ENCODE data around the gene EHD4.

Gene EHD4

DNA sequence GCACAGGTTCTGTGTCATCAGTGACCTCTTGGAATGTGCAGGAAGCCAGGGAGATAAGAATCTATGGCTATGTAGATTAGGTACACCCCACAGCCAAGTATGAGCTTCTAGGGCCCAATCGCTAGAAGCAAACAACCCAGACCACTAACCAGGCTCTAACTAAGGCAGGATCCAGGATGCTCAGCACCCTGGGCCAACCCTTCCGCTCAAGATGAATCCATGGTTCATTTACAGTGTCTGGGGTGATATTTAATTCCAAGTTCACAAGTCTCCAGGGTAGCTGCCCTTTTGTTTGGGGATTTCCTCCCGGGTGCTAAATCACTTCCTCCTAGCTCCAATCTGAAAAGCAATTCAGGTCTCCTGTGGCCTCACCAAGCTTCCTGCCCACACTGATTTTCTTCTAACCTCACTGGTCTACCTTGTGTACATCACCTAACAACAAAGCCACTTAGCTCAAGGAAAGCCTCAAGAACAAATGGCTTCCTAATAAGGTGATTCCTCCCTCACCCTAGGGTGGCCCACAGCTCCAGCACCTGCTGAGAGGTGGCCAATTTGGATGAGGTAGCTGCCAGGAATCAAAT is 2.4 kb downstream of the EHD4 start:
- Histone ChIP-seq H3K27me3 (ENCODE audit: low read depth, low read length) (peaks cover 12% of the 10 kb centered on the region), H3K9me3 (ENCODE audit: insufficient read depth, low read length) (no peaks in the 10 kb centered on the region), H3K4me2 (ENCODE audit: low read length) (peak overlapping the region; percentile 90), H4K20me1 (ENCODE audit: insufficient read depth, low read length) (no peaks in the 10 kb centered on the region), H3K4me1 (ENCODE audit: low read length) (peaks cover 52% of the 10 kb centered on the region), H3K9ac (ENCODE audit: low read length) (peak overlapping the region; percentile 90), H3K27ac (ENCODE audit: low read length) (peak overlapping the region; percentile 92), H3K4me3 (ENCODE audit: low read length) (peak overlapping the region; percentile 94), H2AFZ (ENCODE audit: low read depth, low read length) (no peak overlapping the region), H3K79me2 (ENCODE audit: low read length) (peaks cover 54% of the 10 kb centered on the region), H3K36me3 (replicated peaks; ENCODE audit: low read depth, low read length) (peaks cover 14% of the 10 kb centered on the region)
- TF ChIP-seq EZH2phosphoT487 (IDR thresholded peaks at IDR 0.05; ENCODE audit: low read depth) = no peak
- TF ChIP-seq, protein P1, sequence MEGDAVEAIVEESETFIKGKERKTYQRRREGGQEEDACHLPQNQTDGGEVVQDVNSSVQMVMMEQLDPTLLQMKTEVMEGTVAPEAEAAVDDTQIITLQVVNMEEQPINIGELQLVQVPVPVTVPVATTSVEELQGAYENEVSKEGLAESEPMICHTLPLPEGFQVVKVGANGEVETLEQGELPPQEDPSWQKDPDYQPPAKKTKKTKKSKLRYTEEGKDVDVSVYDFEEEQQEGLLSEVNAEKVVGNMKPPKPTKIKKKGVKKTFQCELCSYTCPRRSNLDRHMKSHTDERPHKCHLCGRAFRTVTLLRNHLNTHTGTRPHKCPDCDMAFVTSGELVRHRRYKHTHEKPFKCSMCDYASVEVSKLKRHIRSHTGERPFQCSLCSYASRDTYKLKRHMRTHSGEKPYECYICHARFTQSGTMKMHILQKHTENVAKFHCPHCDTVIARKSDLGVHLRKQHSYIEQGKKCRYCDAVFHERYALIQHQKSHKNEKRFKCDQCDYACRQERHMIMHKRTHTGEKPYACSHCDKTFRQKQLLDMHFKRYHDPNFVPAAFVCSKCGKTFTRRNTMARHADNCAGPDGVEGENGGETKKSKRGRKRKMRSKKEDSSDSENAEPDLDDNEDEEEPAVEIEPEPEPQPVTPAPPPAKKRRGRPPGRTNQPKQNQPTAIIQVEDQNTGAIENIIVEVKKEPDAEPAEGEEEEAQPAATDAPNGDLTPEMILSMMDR (IDR thresholded peaks at IDR 0.05; ENCODE audit: low read depth, low read length) = no peak

DNA sequence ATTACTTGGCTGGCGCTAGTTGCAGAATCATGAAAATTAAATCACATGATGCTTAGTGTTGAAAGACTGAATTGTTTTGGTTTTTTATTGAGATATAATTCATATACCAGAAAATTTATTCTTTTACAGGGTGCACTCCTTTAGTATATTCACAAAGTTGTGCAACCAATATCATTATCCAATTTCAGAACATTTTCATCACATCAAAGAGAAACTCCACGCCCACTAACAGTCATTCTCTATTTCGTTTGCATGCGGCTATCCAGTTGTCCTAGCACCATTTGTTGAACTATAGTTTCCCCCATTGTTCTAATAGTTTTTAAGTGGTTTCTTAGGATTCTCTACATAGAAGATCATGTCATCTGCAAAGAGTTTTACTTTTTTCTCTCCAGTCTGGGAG is 3.7 kb downstream of the EHD4 start:
- no peaks in the 10 kb centered on the region for H3K9me3 ChIP-seq (ENCODE audit: insufficient read depth, low read length)
- H3K27me3 ChIP-seq (ENCODE audit: low read depth, low read length) = no peaks in the 10 kb centered on the region
- 0 out of 2 replicates have a peak overlapping the region, but pooled peaks have one; percentile 19 for H3K4me3 ChIP-seq (ENCODE audit: low read length)
- H3K79me2 ChIP-seq (ENCODE audit: low read length) = peaks cover 56% of the 10 kb centered on the region
- H3K4me2 ChIP-seq (ENCODE audit: low read length) = peak overlapping the region; percentile 83
- H2AFZ ChIP-seq (ENCODE audit: low read depth, low read length) = no peak overlapping the region
- TF ChIP-seq, protein P1 (IDR thresholded peaks at IDR 0.05; ENCODE audit: low read depth, low read length) = no peak
- TF ChIP-seq EZH2phosphoT487 (IDR thresholded peaks at IDR 0.05; ENCODE audit: low read depth) = no peak
- peaks cover 15% of the 10 kb centered on the region for H3K36me3 ChIP-seq (replicated peaks; ENCODE audit: low read depth, low read length)
- H3K27ac ChIP-seq (ENCODE audit: low read length) = peak overlapping the region; percentile 92
- peak overlapping the region; percentile 81; the same call in 1 of the 2 replicates for H3K9ac ChIP-seq (ENCODE audit: low read length)
- peaks cover 52% of the 10 kb centered on the region for H3K4me1 ChIP-seq (ENCODE audit: low read length)
- no peaks in the 10 kb centered on the region for H4K20me1 ChIP-seq (ENCODE audit: insufficient read depth, low read length)

DNA sequence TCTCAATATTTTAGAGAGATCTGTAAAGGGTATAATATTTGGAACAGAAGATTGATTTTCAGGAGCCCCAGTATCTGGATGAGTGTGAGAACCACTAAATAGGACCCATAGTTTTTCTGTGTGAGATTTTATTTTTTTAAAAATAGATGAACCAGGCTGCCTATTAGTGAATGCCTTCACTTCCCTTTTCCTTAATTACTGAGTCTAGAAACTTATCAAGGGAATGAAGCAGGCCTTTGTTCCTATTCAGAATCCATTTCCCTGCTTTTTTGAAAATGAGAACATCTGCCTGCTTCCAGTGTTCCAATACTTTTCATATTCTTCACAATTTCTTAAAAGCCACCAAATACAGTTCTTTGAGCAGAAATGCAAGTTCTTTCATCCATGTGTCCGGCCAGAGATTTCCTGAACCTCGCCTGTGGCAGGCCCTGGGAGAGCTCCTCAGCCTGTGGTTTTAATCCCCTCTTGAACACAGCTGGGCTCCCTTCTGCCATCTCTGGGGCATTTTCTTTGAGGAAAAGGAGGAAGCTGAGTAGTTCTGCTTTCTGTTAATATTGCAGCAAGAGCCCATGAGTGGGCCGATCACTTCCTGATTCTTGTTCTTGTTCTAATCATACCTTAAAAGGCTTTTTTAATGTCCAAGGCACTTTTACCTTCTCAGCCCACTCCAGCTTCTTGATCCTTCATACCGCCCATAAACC is 4.7 kb downstream of the EHD4 start:
- Histone ChIP-seq H3K4me2 (ENCODE audit: low read length) (peak overlapping the region; percentile 83), H3K4me3 (ENCODE audit: low read length) (peak overlapping the region; percentile 60), H3K27me3 (ENCODE audit: low read depth, low read length) (no peaks in the 10 kb centered on the region), H3K79me2 (ENCODE audit: low read length) (peaks cover 56% of the 10 kb centered on the region), H2AFZ (ENCODE audit: low read depth, low read length) (no peak overlapping the region), H3K9me3 (ENCODE audit: insufficient read depth, low read length) (no peaks in the 10 kb centered on the region), H4K20me1 (ENCODE audit: insufficient read depth, low read length) (no peaks in the 10 kb centered on the region), H3K36me3 (replicated peaks; ENCODE audit: low read depth, low read length) (peaks cover 15% of the 10 kb centered on the region), H3K9ac (ENCODE audit: low read length) (peak overlapping the region; percentile 81), H3K27ac (ENCODE audit: low read length) (peak overlapping the region; percentile 92), H3K4me1 (ENCODE audit: low read length) (peaks cover 52% of the 10 kb centered on the region)
- TF ChIP-seq EZH2phosphoT487 (IDR thresholded peaks at IDR 0.05; ENCODE audit: low read depth) = no peak
- TF ChIP-seq, protein P1 (IDR thresholded peaks at IDR 0.05; ENCODE audit: low read depth, low read length) = no peak

DNA sequence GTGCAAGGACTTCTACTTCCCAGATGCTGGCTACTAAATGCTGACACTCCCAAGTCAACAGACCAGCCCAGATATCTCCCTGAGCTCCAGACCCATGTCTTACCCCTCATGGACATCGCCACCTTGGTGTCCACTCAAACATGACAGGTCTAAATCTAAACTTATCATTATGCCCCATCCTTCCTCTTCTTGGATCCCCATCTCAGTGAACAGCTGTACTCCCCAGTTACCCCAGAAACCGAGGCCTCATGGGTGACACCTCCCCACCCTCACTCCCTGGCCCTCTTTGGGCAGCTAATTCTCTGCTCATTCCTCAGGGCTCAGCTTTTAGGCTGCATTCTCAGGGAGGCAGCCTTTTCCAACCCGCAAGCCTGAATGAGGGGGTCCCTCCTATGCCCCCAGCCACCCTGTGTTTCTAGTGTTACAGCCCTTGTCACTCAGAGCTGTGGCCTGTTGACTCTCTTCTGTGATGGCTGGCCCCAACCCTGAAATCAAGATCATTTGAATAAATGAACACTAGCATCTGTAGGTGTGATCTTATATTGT is 5.4 kb downstream of the EHD4 start:
- H3K4me1 ChIP-seq (ENCODE audit: low read length) = peaks cover 52% of the 10 kb centered on the region
- H3K4me2 ChIP-seq (ENCODE audit: low read length) = peak overlapping the region; percentile 83
- H3K27me3 ChIP-seq (ENCODE audit: low read depth, low read length) = no peaks in the 10 kb centered on the region
- peaks cover 18% of the 10 kb centered on the region for H3K36me3 ChIP-seq (replicated peaks; ENCODE audit: low read depth, low read length)
- peak overlapping the region; percentile 92 for H3K27ac ChIP-seq (ENCODE audit: low read length)
- H3K4me3 ChIP-seq (ENCODE audit: low read length) = no peak overlapping the region
- H3K9ac ChIP-seq (ENCODE audit: low read length) = peak overlapping the region; percentile 81
- H3K9me3 ChIP-seq (ENCODE audit: insufficient read depth, low read length) = no peaks in the 10 kb centered on the region
- no peaks in the 10 kb centered on the region for H4K20me1 ChIP-seq (ENCODE audit: insufficient read depth, low read length)
- TF ChIP-seq EZH2phosphoT487 (IDR thresholded peaks at IDR 0.05; ENCODE audit: low read depth) = no peak
- TF ChIP-seq, protein P1 (IDR thresholded peaks at IDR 0.05; ENCODE audit: low read depth, low read length) = no peak
- no peak overlapping the region for H2AFZ ChIP-seq (ENCODE audit: low read depth, low read length)
- peaks cover 58% of the 10 kb centered on the region for H3K79me2 ChIP-seq (ENCODE audit: low read length)
